Measurements from ENCODE around the gene SCN1B.

DNA sequence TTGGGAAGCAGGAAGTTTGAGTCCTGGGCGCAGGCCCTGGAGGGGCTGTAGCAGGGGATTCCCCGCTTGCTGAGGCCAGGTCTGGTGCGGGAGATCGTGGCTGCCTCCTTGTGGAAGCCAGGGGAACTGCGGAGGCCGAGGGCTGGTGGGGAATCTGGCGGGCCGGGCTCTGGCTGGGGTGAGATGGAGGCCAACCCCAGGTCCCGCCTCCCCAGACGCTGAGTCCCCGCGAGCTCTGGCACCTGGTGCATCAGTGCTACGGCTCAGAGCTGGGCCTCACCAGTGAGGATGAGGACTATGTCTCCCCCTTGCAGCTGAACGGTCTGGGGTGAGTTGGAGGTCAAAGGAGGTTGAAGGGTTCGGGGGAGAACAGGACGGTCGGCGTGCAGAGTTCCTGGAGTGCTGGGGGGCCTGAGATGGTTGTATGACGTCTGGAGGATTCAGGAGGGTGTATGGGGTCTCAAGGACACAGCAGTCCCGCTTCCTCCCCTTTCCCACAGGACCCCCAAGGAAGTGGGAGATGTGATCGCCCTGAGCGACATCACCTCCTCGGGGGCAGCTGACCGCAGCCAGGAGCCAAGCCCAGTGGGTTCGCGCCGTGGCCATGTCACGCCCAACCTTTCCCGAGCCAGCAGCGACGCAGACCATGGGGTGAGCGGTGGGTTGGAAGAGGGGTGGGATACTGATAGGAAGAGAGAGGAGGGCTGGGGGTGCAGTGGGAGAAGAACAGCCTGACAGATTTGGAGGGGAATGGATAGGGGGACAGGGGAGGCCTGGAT is 17.0 kb upstream of the SCN1B start:
- TF ChIP-seq, protein P1, sequence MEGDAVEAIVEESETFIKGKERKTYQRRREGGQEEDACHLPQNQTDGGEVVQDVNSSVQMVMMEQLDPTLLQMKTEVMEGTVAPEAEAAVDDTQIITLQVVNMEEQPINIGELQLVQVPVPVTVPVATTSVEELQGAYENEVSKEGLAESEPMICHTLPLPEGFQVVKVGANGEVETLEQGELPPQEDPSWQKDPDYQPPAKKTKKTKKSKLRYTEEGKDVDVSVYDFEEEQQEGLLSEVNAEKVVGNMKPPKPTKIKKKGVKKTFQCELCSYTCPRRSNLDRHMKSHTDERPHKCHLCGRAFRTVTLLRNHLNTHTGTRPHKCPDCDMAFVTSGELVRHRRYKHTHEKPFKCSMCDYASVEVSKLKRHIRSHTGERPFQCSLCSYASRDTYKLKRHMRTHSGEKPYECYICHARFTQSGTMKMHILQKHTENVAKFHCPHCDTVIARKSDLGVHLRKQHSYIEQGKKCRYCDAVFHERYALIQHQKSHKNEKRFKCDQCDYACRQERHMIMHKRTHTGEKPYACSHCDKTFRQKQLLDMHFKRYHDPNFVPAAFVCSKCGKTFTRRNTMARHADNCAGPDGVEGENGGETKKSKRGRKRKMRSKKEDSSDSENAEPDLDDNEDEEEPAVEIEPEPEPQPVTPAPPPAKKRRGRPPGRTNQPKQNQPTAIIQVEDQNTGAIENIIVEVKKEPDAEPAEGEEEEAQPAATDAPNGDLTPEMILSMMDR (IDR thresholded peaks at IDR 0.05; ENCODE audit: low read length): peak; percentile 73
- no peak for TF ChIP-seq EZH2phosphoT487 (IDR thresholded peaks at IDR 0.05; ENCODE audit: low read length)
